Smooth muscle cell (in vitro differentiated cells): Measurements from ENCODE around the gene SLC25A34. TPM values are rescaled to one million over a fixed set of nuclear protein-coding genes. Genes with fewer than 3 reads are reported as not detected.

ENCODE experiments used
- DNase-seq: peaks from one replicate; lab custom pipeline; 2025; ENCODE audit not compliant: unreplicated experiment; lab: John Stamatoyannopoulos, UW
- H2AFZ ChIP-seq: fragments of 200-600 bp; sonication (generic); 2 replicates; pipeline ENCODE4 v1.6.0; 2016; ENCODE audit warnings: antibody characterized with exemption, low read depth, mild to moderate bottlenecking
- H3F3A ChIP-seq: fragments of 200-600 bp; sonication (generic); 2 replicates; pipeline ENCODE4 v1.6.0; 2017; ENCODE audit warnings: antibody characterized with exemption, low read depth
- H3K27ac ChIP-seq: fragments of 200-600 bp; sonication (generic); 2 replicates; pipeline ENCODE4 v1.5.1; 2016; ENCODE audit warnings: low read depth, mild to moderate bottlenecking
- H3K27me3 ChIP-seq: fragments of 200-600 bp; sonication (generic); 2 replicates; pipeline ENCODE4 v1.6.1; 2016; ENCODE audit warnings: low read depth, mild to moderate bottlenecking
- H3K36me3 ChIP-seq: fragments of 200-600 bp; sonication (generic); 2 replicates; pipeline ENCODE4 v1.5.1; 2016; ENCODE audit warnings: low read depth
- H3K4me1 ChIP-seq: fragments of 200-600 bp; sonication (generic); 2 replicates; pipeline ENCODE4 v1.5.1; 2016; ENCODE audit warnings: low read depth
- H3K4me2 ChIP-seq: fragments of 200-600 bp; sonication (generic); 2 replicates; pipeline ENCODE4 v1.6.0; 2016; ENCODE audit warnings: mild to moderate bottlenecking
- H3K4me3 ChIP-seq: fragments of 200-600 bp; sonication (generic); 2 replicates; pipeline ENCODE4 v1.5.1; 2016; ENCODE audit warnings: mild to moderate bottlenecking
- H3K79me2 ChIP-seq: fragments of 200-600 bp; sonication (generic); 2 replicates; pipeline ENCODE4 v1.6.0; 2016; ENCODE audit warnings: low read depth, mild to moderate bottlenecking
- H3K9ac ChIP-seq: fragments of 200-600 bp; sonication (generic); 2 replicates; pipeline ENCODE4 v1.6.0; 2016; ENCODE audit warnings: low read depth
- H3K9me3 ChIP-seq: fragments of 200-600 bp; sonication (generic); replicated peaks from 2 replicates; pipeline ENCODE4 v1.5.1; 2016; ENCODE audit warnings: low read depth
- H4K20me1 ChIP-seq: fragments of 200-600 bp; sonication (generic); 2 replicates; pipeline ENCODE4 v1.6.0; 2016; ENCODE audit warnings: low read depth
- CTCF ChIP-seq: fragments of 200-600 bp; sonication (generic); IDR thresholded peaks from 2 replicates; pipeline ENCODE4 v1.5.1; 2017; ENCODE audit warnings: borderline replicate concordance, mild to moderate bottlenecking, antibody characterized with exemption; ENCODE audit not compliant: insufficient read depth, poor library complexity, severe bottlenecking
- WGBS: methylation state at CpG from one replicate; pipeline ENCODE4 v1.1.7; 2016; ENCODE audit warnings: low lambda C conversion rate; 5-methylcytosine and 5-hydroxymethylcytosine counted together
- polyA plus RNA-seq: library from polyadenylated mRNA; unstranded; fragments of >200 nt; fragmentation: Nextera tagmentation; extraction: Ambion mirVana; gene quantifications from 2 replicates; pipeline ENCODE4 v1.2.1, GENCODE V29; 2016
- total RNA-seq: library from RNA; depleted of rRNA; stranded (reverse); fragments of >200 nt; gene quantifications from 2 replicates; pipeline ENCODE4 v1.2.3, GENCODE V29; 2014

Gene SLC25A34
- total and polyA plus RNA-seq, 2 experiments from 2014 or later: 0.76 to 1.6 TPM

DNA sequence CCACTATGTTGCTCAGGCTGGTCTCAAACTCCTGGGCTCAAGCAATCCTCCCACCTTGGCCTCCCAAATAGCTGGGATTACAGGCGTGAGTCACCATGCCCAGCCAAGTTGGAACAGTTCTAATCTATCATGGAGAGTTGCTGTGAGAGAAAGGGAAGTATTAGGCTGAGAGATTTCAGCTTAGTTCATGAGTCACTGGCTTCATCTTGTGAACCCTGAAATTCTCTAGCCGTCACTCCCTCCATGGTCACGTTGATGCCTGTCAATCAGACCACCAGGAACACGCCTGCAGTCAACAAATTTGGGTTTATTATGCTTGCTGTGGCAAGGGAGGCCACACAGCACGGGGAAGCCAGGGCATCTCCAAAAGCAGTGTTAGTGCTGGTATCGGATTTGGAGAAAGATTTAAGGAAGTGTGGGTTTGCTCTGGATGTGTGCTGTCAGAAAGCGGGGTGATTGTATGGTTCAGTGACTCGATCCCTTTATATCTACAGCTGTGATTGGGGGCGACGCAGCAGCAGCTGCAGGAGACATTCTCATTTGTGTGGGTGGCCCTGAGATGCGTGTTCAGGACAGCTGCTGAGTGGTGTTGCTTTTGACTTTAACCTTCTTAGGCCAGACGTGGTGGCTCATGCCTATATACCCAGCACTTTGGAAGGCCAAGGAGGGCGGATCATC, 52.7 kb downstream of the SLC25A34 start:
- H3K9me3 ChIP-seq: no peaks in the 10 kb centered on the region
- 52% methylated on average over 13 of the region's 13 CpGs for WGBS
- H3K79me2 ChIP-seq: no peaks in the 10 kb centered on the region
- no peak overlapping the region for H3K9ac ChIP-seq
- no peak overlapping the region for H3K4me3 ChIP-seq
- H4K20me1 ChIP-seq: no peaks in the 10 kb centered on the region
- H2AFZ ChIP-seq: no peak overlapping the region
- H3K4me2 ChIP-seq: peak overlapping the region; percentile 10
- H3K4me1 ChIP-seq: no peaks in the 10 kb centered on the region
- H3F3A ChIP-seq: peaks cover 13% of the 10 kb centered on the region
- H3K27ac ChIP-seq: peak overlapping the region; percentile 77
- no peaks in the 10 kb centered on the region for H3K36me3 ChIP-seq
- DNase-seq: no peak
- TF ChIP-seq CTCF: no peak
- H3K27me3 ChIP-seq: no peaks in the 10 kb centered on the region

Other genes with a start within 250 kb of the SLC25A34 start
- gene CASP9, start 212.0 kb upstream of the SLC25A34 start, total RNA-seq: 4.2 and 5.4 TPM in 2 replicates
- gene CASP9, start 212.0 kb upstream of the SLC25A34 start, polyA plus RNA-seq: 4.8 and 7.2 TPM in 2 replicates
- 18.3 and 23.1 TPM in 2 replicates for gene DNAJC16, start 209.4 kb upstream of the SLC25A34 start, total RNA-seq
- gene DNAJC16, start 209.4 kb upstream of the SLC25A34 start, polyA plus RNA-seq: 4.0 and 5.6 TPM in 2 replicates
- 0.04 and 0.36 TPM in 2 replicates for gene AGMAT, start 151.2 kb upstream of the SLC25A34 start, total RNA-seq
- 0.11 and 0.56 TPM in 2 replicates for gene AGMAT, start 151.2 kb upstream of the SLC25A34 start, polyA plus RNA-seq
- gene DDI2, start 118.8 kb upstream of the SLC25A34 start, total RNA-seq: 10.9 and 11.4 TPM in 2 replicates
- gene DDI2, start 118.8 kb upstream of the SLC25A34 start, polyA plus RNA-seq: 1.5 and 3.5 TPM in 2 replicates
- 29.5 and 39.6 TPM in 2 replicates for gene PLEKHM2, start 51.9 kb upstream of the SLC25A34 start, total RNA-seq
- gene PLEKHM2, start 51.9 kb upstream of the SLC25A34 start, polyA plus RNA-seq: 26.5 and 32.0 TPM in 2 replicates
- gene TMEM82, start 6.2 kb downstream of the SLC25A34 start, total RNA-seq: not detected in 2 replicates
- gene TMEM82, start 6.2 kb downstream of the SLC25A34 start, polyA plus RNA-seq: not detected in 2 replicates
- 31.1 and 36.7 TPM in 2 replicates for gene FBLIM1, start 22.5 kb downstream of the SLC25A34 start, total RNA-seq
- 50.8 and 72.9 TPM in 2 replicates for gene FBLIM1, start 22.5 kb downstream of the SLC25A34 start, polyA plus RNA-seq
- gene UQCRHL, start 71.4 kb downstream of the SLC25A34 start, total RNA-seq: 3.9 and 4.4 TPM in 2 replicates
- gene UQCRHL, start 71.4 kb downstream of the SLC25A34 start, polyA plus RNA-seq: 1.1 and 1.6 TPM in 2 replicates
- 24.9 and 28.7 TPM in 2 replicates for gene SPEN, start 111.4 kb downstream of the SLC25A34 start, total RNA-seq
- 10.6 and 20.0 TPM in 2 replicates for gene SPEN, start 111.4 kb downstream of the SLC25A34 start, polyA plus RNA-seq
- gene ZBTB17, start 239.8 kb downstream of the SLC25A34 start, total RNA-seq: 19.6 and 29.4 TPM in 2 replicates
- 42.5 and 43.0 TPM in 2 replicates for gene ZBTB17, start 239.8 kb downstream of the SLC25A34 start, polyA plus RNA-seq